Measurements from ENCODE around the gene TAF6.

Gene TAF6

GRCh38 chr7:100091411-100092181 lies 27.6 kb downstream of the TAF6 start:
- in situ Hi-C loops (cut with HindIII; ENCODE audit: low pct_unique_long_range_greater_than_20kb, low sequenced_read_pairs): no loop called here
- DNase-seq (ENCODE audit: low read depth in 1 of 2, low spot score in 1 of 2): no peak
- no peak for TF ChIP-seq JUND (IDR thresholded peaks at IDR 0.05; ENCODE audit: low read depth)

- TF ChIP-seq JUND (IDR thresholded peaks at IDR 0.05; ENCODE audit: low read depth): no peak
- in situ Hi-C loops (cut with HindIII; ENCODE audit: low pct_unique_long_range_greater_than_20kb, low sequenced_read_pairs): no loop called here
- no peak for DNase-seq (ENCODE audit: low read depth in 1 of 2, low spot score in 1 of 2)
These were observed 28.4 kb downstream of the TAF6 start for GRCh38 chr7:100090527-100091410.

GRCh38 chr7:100089458-100090196 lies 29.5 kb downstream of the TAF6 start:
- DNase-seq (ENCODE audit: low read depth in 1 of 2, low spot score in 1 of 2): no peak
- TF ChIP-seq JUND (IDR thresholded peaks at IDR 0.05; ENCODE audit: low read depth): no peak
- in situ Hi-C loops (cut with HindIII; ENCODE audit: low pct_unique_long_range_greater_than_20kb, low sequenced_read_pairs): no loop called here

- TF ChIP-seq JUND (IDR thresholded peaks at IDR 0.05; ENCODE audit: low read depth): no peak
- DNase-seq (ENCODE audit: low read depth in 1 of 2, low spot score in 1 of 2): peak; percentile 64 to 79
- in situ Hi-C loops (cut with HindIII; ENCODE audit: low pct_unique_long_range_greater_than_20kb, low sequenced_read_pairs): no loop called here
These were observed 30.3 kb downstream of the TAF6 start, which contains the start of gene COPS6 for GRCh38 chr7:100088621-100089457. TSS of gene COPS6 (plus strand) at chr7:100088969. CDS start at chr7:100088991, 22 bp downstream.

- DNase-seq (ENCODE audit: low read depth in 1 of 2, low spot score in 1 of 2): no peak
- in situ Hi-C loops (cut with HindIII; ENCODE audit: low pct_unique_long_range_greater_than_20kb, low sequenced_read_pairs): no loop called here
- TF ChIP-seq JUND (IDR thresholded peaks at IDR 0.05; ENCODE audit: low read depth): no peak
These were observed 31.0 kb downstream of the TAF6 start for GRCh38 chr7:100088095-100088620.

GRCh38 chr7:100087055-100087750 lies 32.0 kb downstream of the TAF6 start:
- in situ Hi-C loops (cut with HindIII; ENCODE audit: low pct_unique_long_range_greater_than_20kb, low sequenced_read_pairs): no loop called here
- no peak for TF ChIP-seq JUND (IDR thresholded peaks at IDR 0.05; ENCODE audit: low read depth)
- DNase-seq (ENCODE audit: low read depth in 1 of 2, low spot score in 1 of 2): no peak

- DNase-seq (ENCODE audit: low read depth in 1 of 2, low spot score in 1 of 2): no peak
- in situ Hi-C loops (cut with HindIII; ENCODE audit: low pct_unique_long_range_greater_than_20kb, low sequenced_read_pairs): no loop called here
- no peak for TF ChIP-seq JUND (IDR thresholded peaks at IDR 0.05; ENCODE audit: low read depth)
These were observed 33.6 kb downstream of the TAF6 start for GRCh38 chr7:100085515-100085914.

- in situ Hi-C loops (cut with HindIII; ENCODE audit: low pct_unique_long_range_greater_than_20kb, low sequenced_read_pairs): no loop called here
- no peak for DNase-seq (ENCODE audit: low read depth in 1 of 2, low spot score in 1 of 2)
- no peak for TF ChIP-seq JUND (IDR thresholded peaks at IDR 0.05; ENCODE audit: low read depth)
These were observed 36.2 kb downstream of the TAF6 start for GRCh38 chr7:100082978-100083377.

GRCh38 chr7:100081535-100082102 lies 37.5 kb downstream of the TAF6 start, which contains the start of gene ZNF3:
TSS of gene ZNF3 (minus strand) at chr7:100081723. CDS start at chr7:100077357, 4,366 bp downstream.
- TF ChIP-seq JUND (IDR thresholded peaks at IDR 0.05; ENCODE audit: low read depth): no peak
- in situ Hi-C loops (cut with HindIII; ENCODE audit: low pct_unique_long_range_greater_than_20kb, low sequenced_read_pairs): no loop called here
- peak; percentile 61 to 98 for DNase-seq (ENCODE audit: low read depth in 1 of 2, low spot score in 1 of 2)

GRCh38 chr7:100080907-100081534 lies 38.1 kb downstream of the TAF6 start:
- no peak for TF ChIP-seq JUND (IDR thresholded peaks at IDR 0.05; ENCODE audit: low read depth)
- in situ Hi-C loops (cut with HindIII; ENCODE audit: low pct_unique_long_range_greater_than_20kb, low sequenced_read_pairs): no loop called here
- DNase-seq (ENCODE audit: low read depth in 1 of 2, low spot score in 1 of 2): no peak
